HepG2 (cell line): ENCODE results near the gene CYTH1. TPM values are rescaled to one million over a fixed set of nuclear protein-coding genes. Genes with fewer than 3 reads are reported as not detected.

Experiments used
- ATAC-seq: fragments of 200-7000 bp; cut with Tn5 transposase; 3 replicates; pipeline ENCODE4 v1.9.1; 2020; ENCODE audit warnings: mild to moderate bottlenecking, moderate library complexity
- BruUV-seq: library from RNA; stranded (reverse); fragments of 400-500 nt; replicated peaks from 2 replicates; lab custom pipeline; 2021; lab: Mats Ljungman, UMichigan
- CTCF ChIA-PET: fragments of 300-600 bp; formaldehyde crosslinking; extraction: SDS; loops from one replicate; lab custom pipeline; 2021; ENCODE audit warnings: low total read pairs, inconsistent platforms, low intra/inter-chr PET ratio; lab: Yijun Ruan, JAX
- POLR2A ChIA-PET: fragments of 350-600 bp; sonication (Branson Sonifier 250); formaldehyde crosslinking; loops from one replicate; lab custom pipeline; 2020; ENCODE audit warnings: antibody characterized with exemption, inconsistent platforms; lab: Yijun Ruan, JAX
- DNase-seq: peaks from one replicate; pipeline ENCODE4 v3.0.0-alpha.2; 2015; ENCODE audit warnings: low spot score
- FAIRE-seq: peaks from 3 replicates; lab custom pipeline; 2011; peaks lifted over from hg19 to GRCh38; lab: Jason Lieb, UNC
- H2AFZ ChIP-seq: one replicate; pipeline ENCODE4 v1.6.1; 2011; ENCODE audit warnings: low read length, inconsistent platforms
- H3K27ac ChIP-seq: fragments of 300-600 bp; 3 replicates; pipeline ENCODE4 v1.8.0; 2011; ENCODE audit warnings: mixed run types, mild to moderate bottlenecking, mixed read lengths, low read length, inconsistent platforms; ENCODE audit not compliant: insufficient read depth; ENCODE audit errors: extremely low read length
- H3K27me3 ChIP-seq, 2 experiments: fragments of 200-600 bp in 1 of 2; 2 replicates in 1 of 2; 3 replicates in 1 of 2; pipeline versions ENCODE4 v1.6.0 to v1.8.0; 2011; ENCODE audit warnings: low read length in 2 of 2, mild to moderate bottlenecking in 2 of 2, moderate library complexity in 2 of 2, inconsistent platforms in 1 of 2; ENCODE audit not compliant: insufficient read depth in 2 of 2, control insufficient read depth in 1 of 2
- H3K36me3 ChIP-seq, 2 experiments: fragments of 200-600 bp in 1 of 2; replicated peaks in 1 of 2; 2 replicates in 1 of 2; 3 replicates in 1 of 2; pipeline versions ENCODE4 v1.5.1 to v1.8.0; 2011; ENCODE audit warnings: low read length in 2 of 2, inconsistent platforms in 1 of 2; ENCODE audit not compliant: insufficient read depth in 2 of 2, control insufficient read depth in 1 of 2
- H3K4me1 ChIP-seq: 2 replicates; pipeline ENCODE4 v1.5.1; 2012; ENCODE audit warnings: low read length, inconsistent platforms; ENCODE audit not compliant: insufficient read depth
- H3K4me2 ChIP-seq: 2 replicates; pipeline ENCODE4 v1.6.0; 2011; ENCODE audit warnings: low read depth, low read length, inconsistent platforms
- H3K4me3 ChIP-seq, 3 experiments: fragments of 200-600 bp in 1 of 3; sonication (generic), shearing (Covaris generic) in 1 of 3; replicated peaks in 1 of 3; 2 replicates each; pipeline ENCODE4 v1.5.1; 2011 to 2016; ENCODE audit warnings: low read length in 3 of 3, inconsistent platforms in 2 of 3, low read depth in 2 of 3, mild to moderate bottlenecking in 2 of 3, control low read depth in 1 of 3, mixed read lengths in 1 of 3; ENCODE audit not compliant: insufficient read depth in 1 of 3
- H3K79me2 ChIP-seq: one replicate; pipeline ENCODE4 v1.6.1; 2011; ENCODE audit warnings: low read length, inconsistent platforms; ENCODE audit not compliant: insufficient read depth
- H3K9ac ChIP-seq: 2 replicates; pipeline ENCODE4 v1.6.0; 2011; ENCODE audit warnings: mild to moderate bottlenecking, low read depth, low read length, inconsistent platforms; ENCODE audit not compliant: insufficient read depth
- H3K9me3 ChIP-seq: 2 replicates; pipeline ENCODE4 v1.5.1; 2012; ENCODE audit warnings: mild to moderate bottlenecking, low read length
- H4K20me1 ChIP-seq: 2 replicates; pipeline ENCODE4 v1.6.0; 2011; ENCODE audit warnings: inconsistent platforms, mild to moderate bottlenecking, low read length, moderate library complexity; ENCODE audit not compliant: insufficient read depth
- AGO2 ChIP-seq: fragments of 200-400 bp; formaldehyde crosslinking; optimal IDR thresholded peaks from 2 replicates; pipeline ENCODE3; 2017; ENCODE audit warnings: mild to moderate bottlenecking, low read depth, low read length, moderate library complexity
- CEBPG ChIP-seq: IDR thresholded peaks from 2 replicates; pipeline ENCODE4 v1.6.1; 2016
- NFYB ChIP-seq: sonication (generic); formaldehyde crosslinking; IDR thresholded peaks from 2 replicates; pipeline ENCODE4 v1.4.0; 2020; ENCODE audit warnings: missing genetic modification reagents
- NRL ChIP-seq: sonication (generic); formaldehyde crosslinking; IDR thresholded peaks from 2 replicates; pipeline ENCODE4 v1.5.0; 2020; ENCODE audit warnings: missing genetic modification reagents, mild to moderate bottlenecking, moderate library complexity, borderline replicate concordance
- POLR2A ChIP-seq, 2 experiments: IDR thresholded peaks; 2 replicates each; pipeline ENCODE4 v1.6.1; 2011; ENCODE audit warnings: low read depth in 2 of 2, low read length in 2 of 2, mild to moderate bottlenecking in 1 of 2, moderate library complexity in 1 of 2; ENCODE audit not compliant: insufficient read depth in 1 of 2
- RBM22 ChIP-seq: fragments of 200-400 bp; formaldehyde crosslinking; optimal IDR thresholded peaks from 2 replicates; pipeline ENCODE3; 2017; ENCODE audit warnings: mild to moderate bottlenecking, low read length, moderate library complexity
- RFX3 ChIP-seq: IDR thresholded peaks from 2 replicates; pipeline ENCODE4 v1.6.1; 2016; ENCODE audit warnings: missing biosample characterization, missing genetic modification reagents
- ZNF441 ChIP-seq: sonication (generic); formaldehyde crosslinking; IDR thresholded peaks from 2 replicates; pipeline ENCODE4 v1.7.0; 2021; ENCODE audit warnings: missing genetic modification reagents, borderline replicate concordance
- whole genome bisulfite sequencing: methylation state at CpG from one replicate; pipeline ENCODE4 v1.1.6; 2017; ENCODE audit warnings: low lambda C conversion rate; 5-methylcytosine and 5-hydroxymethylcytosine counted together
- in situ Hi-C: cut with HindIII; loops from 2 replicates; pipeline ENCODE4 v1.10.0; 2017; ENCODE audit warnings: low pct_unique_long_range_greater_than_20kb; ENCODE audit not compliant: extremely low pct_ligation_motif_present
- intact Hi-C: fragments of 100-400 bp; cut with micrococcal nuclease; formaldehyde crosslinking; loops from one replicate; pipeline ENCODE4 v1.10.0; 2022; ENCODE audit not compliant: unreplicated experiment
- polyA plus RNA-seq, 8 experiments: library from polyadenylated mRNA; depleted of rRNA in 3 of 8; stranded (reverse) in 7 of 8; unstranded in 1 of 8; fragments of >200 nt; fragmentation: Illumina TruSeq in 4 of 8; extraction: Trizol in 4 of 8; gene quantifications; 2 replicates each; pipeline versions ENCODE4 v1.2.1 to v1.2.3, GENCODE V29; 2011 to 2016; ENCODE audit warnings: low read depth in 4 of 8, missing spikeins in 1 of 8, mixed read lengths in 1 of 8; ENCODE audit not compliant: insufficient read depth in 1 of 8
- total RNA-seq, 5 experiments: library from RNA; depleted of rRNA; stranded (reverse); fragments of >200 nt; fragmentation: Illumina TruSeq; extraction: Trizol; gene quantifications; 2 replicates each; pipeline ENCODE4 v1.2.3, GENCODE V29; 2016; ENCODE audit warnings: low read depth in 1 of 5
- TF ChIP-seq, protein P1 (sequence below): sonication (generic); formaldehyde crosslinking; IDR thresholded peaks from 2 replicates; pipeline ENCODE4 v1.5.0; 2020; ENCODE audit warnings: missing genetic modification reagents, mild to moderate bottlenecking, borderline replicate concordance

CYTH1 gene
- total and polyA plus RNA-seq, 2 of the 13 experiments (the other 11 are each of a cell fraction or from before 2014, with no cell fraction given), result 20.1 to 48.9 TPM

DNA sequence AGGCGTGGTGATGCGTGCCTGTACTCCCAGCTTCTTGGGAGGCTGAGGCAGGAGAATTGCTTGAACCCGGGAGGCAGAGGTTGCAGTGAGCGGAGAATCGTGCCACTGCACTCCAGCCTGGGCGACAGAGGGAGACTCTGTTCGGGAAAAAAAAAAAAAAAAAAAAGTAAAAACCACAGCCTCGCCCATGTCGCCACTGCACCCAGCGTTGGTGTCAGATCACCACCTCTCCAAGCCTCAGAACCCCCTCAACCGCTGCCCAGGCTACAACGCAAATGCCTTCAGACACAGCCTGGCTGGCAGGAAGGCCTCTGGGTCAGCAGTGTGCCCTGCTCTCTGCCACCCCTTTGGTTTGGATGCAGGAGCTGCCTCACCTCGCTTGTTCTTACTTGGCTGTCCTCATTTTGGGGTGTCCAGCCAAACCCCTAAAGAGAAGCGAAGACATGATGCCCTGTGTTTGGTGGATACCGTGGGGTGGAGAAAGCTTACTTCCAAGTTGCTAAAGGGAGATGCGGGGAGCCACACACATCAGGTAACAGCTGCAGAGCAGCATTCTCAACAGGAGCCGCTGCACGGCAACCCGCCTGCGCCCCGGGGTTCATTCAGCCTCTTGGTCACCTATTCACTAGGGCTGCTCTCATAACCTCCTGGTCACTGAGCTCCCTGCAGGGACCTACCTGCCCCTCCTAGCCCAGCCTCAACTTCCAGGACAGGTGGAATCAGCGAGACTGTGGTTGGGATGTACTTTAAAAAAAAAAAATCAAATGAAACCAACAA, 13.0 kb upstream of the CYTH1 start:
- H2AFZ ChIP-seq, result no peak overlapping the region
- FAIRE-seq (no peak), DNase-seq (no peak), ATAC-seq (no peak)
- ChIA-PET CTCF (no interaction called here), POLR2A (no interaction called here)
- H3K9me3 ChIP-seq, result no peaks in the 10 kb centered on the region
- intact Hi-C loops (loop anchor here (5.0 to 10.0 kb wide), 2 partner anchors 32 to 300 kb away; no protein-coding TSS in a partner anchor), in situ Hi-C loops (no loop called here)
- no peak overlapping the region for H3K4me2 ChIP-seq
- H3K4me3 ChIP-seq, result no peak overlapping the region
- WGBS, result 97% methylated on average over 22 of the region's 22 CpGs
- no peak overlapping the region for H3K9ac ChIP-seq
- H3K27me3 ChIP-seq, result no peaks in the 10 kb centered on the region
- no peaks in the 10 kb centered on the region for H3K79me2 ChIP-seq
- TF ChIP-seq POLR2A (IDR thresholded peaks at IDR 0.05; ENCODE audit: insufficient read depth in 1 of 2, low read depth in 2 of 2, low read length in 2 of 2), result 0 out of 4 replicates have a peak, but pooled peaks of 1 of the 2 experiments have one; percentile 20
- 0 out of 2 replicates have a peak, but pooled peaks have one; percentile 31 for TF ChIP-seq NRL (CRISPR knock-in tag)
- TF ChIP-seq NFYB (CRISPR knock-in tag), result no peak
- TF ChIP-seq RBM22, result peak; percentile 26
- no TSS peak for BruUV-seq
- peaks cover 14% of the 10 kb centered on the region for H3K4me1 ChIP-seq
- peaks cover 39 to 55% of the 10 kb centered on the region in 2 experiments for H3K36me3 ChIP-seq
- H3K27ac ChIP-seq, result no peak overlapping the region
- H4K20me1 ChIP-seq, result no peaks in the 10 kb centered on the region

DNA sequence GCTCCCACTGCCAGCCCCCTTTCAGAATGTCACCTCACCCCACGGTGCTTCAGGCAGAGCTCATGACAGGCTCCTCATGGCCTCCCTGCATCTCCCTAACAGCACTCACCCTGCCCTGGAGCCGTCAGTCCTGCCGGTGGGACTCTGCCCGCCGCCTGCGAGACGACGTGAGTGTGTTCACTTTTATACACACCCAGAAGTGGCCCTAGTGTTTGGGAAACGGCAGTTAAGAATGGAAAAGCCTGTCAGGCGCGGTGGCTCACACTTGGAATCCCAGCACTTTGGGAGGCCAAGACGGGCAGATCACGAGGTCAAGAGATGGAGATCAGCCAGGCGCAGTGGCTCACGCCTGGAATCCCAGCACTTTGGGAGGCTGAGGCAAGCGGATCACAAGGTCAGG, 12.3 kb upstream of the CYTH1 start:
- ChIA-PET POLR2A (no interaction called here), CTCF (no interaction called here)
- H3K4me2 ChIP-seq, result no peak overlapping the region
- H3K79me2 ChIP-seq, result no peaks in the 10 kb centered on the region
- H3K9ac ChIP-seq, result no peak overlapping the region
- H4K20me1 ChIP-seq, result no peaks in the 10 kb centered on the region
- in situ Hi-C loops (no loop called here), intact Hi-C loops (loop anchor here (5.0 to 10.0 kb wide), 2 partner anchors 33 to 300 kb away; no protein-coding TSS in a partner anchor)
- H3K4me3 ChIP-seq, result no peak overlapping the region
- FAIRE-seq, result no peak
- BruUV-seq, result no TSS peak
- DNase-seq, result no peak
- 97% methylated on average over 16 of the region's 16 CpGs for WGBS
- peaks cover 20% of the 10 kb centered on the region for H3K4me1 ChIP-seq
- H3K9me3 ChIP-seq, result no peaks in the 10 kb centered on the region
- no peak overlapping the region for H2AFZ ChIP-seq
- no peaks in the 10 kb centered on the region for H3K27me3 ChIP-seq
- no peak overlapping the region for H3K27ac ChIP-seq
- ATAC-seq, result no peak
- peak; percentile 57 for TF ChIP-seq AGO2
- no peak for TF ChIP-seq RFX3 (CRISPR knock-in tag)
- TF ChIP-seq, protein P1, sequence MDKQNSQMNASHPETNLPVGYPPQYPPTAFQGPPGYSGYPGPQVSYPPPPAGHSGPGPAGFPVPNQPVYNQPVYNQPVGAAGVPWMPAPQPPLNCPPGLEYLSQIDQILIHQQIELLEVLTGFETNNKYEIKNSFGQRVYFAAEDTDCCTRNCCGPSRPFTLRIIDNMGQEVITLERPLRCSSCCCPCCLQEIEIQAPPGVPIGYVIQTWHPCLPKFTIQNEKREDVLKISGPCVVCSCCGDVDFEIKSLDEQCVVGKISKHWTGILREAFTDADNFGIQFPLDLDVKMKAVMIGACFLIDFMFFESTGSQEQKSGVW, result no peak
- TF ChIP-seq CEBPG (CRISPR knock-in tag), result no peak
- TF ChIP-seq ZNF441, result no peak
- peaks cover 36 to 50% of the 10 kb centered on the region in 2 experiments for H3K36me3 ChIP-seq
